Fibroblast of pulmonary artery (primary cell): ENCODE data around the gene CLN6.
A peak's percentile ranks its signal among the peaks of the same experiment; 100 is the strongest.

ENCODE experiments used
- DNase-seq: peaks from one replicate; pipeline ENCODE4 v3.0.0-alpha.2; 2010; ENCODE audit warnings: low read depth
- H3K4me3 ChIP-seq: replicated peaks from 2 replicates; pipeline ENCODE4 v1.5.1; 2011; ENCODE audit warnings: low read depth, mild to moderate bottlenecking, control low read depth, low read length, moderate library complexity
- CTCF ChIP-seq: IDR thresholded peaks from 2 replicates; pipeline ENCODE4 v1.5.1; 2011; ENCODE audit warnings: mild to moderate bottlenecking, control low read depth, low read length, inconsistent platforms; ENCODE audit errors: missing control alignments

CLN6 gene

GRCh38 chr15:68229386-68230156, at the start of gene CLN6:
Gene CLN6, minus strand, starts transcription at chr15:68229728. Its CDS starts 144 bp downstream, at chr15:68229584.
- TF ChIP-seq CTCF, result no peak
- peak; percentile 77 for DNase-seq
- peak within 1 kb of the TSS; percentile 81 for H3K4me3 ChIP-seq

- DNase-seq, result no peak
- no peak for TF ChIP-seq CTCF
- peak overlapping the region; percentile 92 for H3K4me3 ChIP-seq
Observed at GRCh38 chr15:68278595-68279405, 49.3 kb upstream of the CLN6 start.

- peak; percentile 30 for TF ChIP-seq CTCF
- H3K4me3 ChIP-seq, result peak overlapping the region; percentile 92
- DNase-seq, result no peak
Observed at GRCh38 chr15:68278345-68278594, 48.7 kb upstream of the CLN6 start.

GRCh38 chr15:68277603-68278344, 48.2 kb upstream of the CLN6 start, which contains the start of gene FEM1B:
Gene FEM1B, plus strand, starts transcription at chr15:68277745. Its CDS starts 673 bp downstream, at chr15:68278418.
- peak; percentile 95 for DNase-seq
- peak within 1 kb of the TSS; percentile 92 for H3K4me3 ChIP-seq
- no peak for TF ChIP-seq CTCF

- H3K4me3 ChIP-seq, result peak overlapping the region; percentile 92
- TF ChIP-seq CTCF, result no peak
- DNase-seq, result peak; percentile 69
Observed at GRCh38 chr15:68277131-68277602, 47.6 kb upstream of the CLN6 start.

GRCh38 chr15:68276668-68277067, 47.1 kb upstream of the CLN6 start:
- no peak for TF ChIP-seq CTCF
- DNase-seq, result no peak
- peak overlapping the region; percentile 92 for H3K4me3 ChIP-seq
